Endothelial cell of umbilical vein (primary cell): ENCODE data around the gene BMERB1. TPM values are rescaled to one million over a fixed set of nuclear protein-coding genes. Genes with fewer than 3 reads are reported as not detected.

Source experiments
- BruUV-seq: library from RNA; stranded (reverse); fragments of 400-500 nt; replicated peaks from 2 replicates; lab custom pipeline; 2021; lab: Mats Ljungman, UMichigan
- CTCF ChIA-PET: fragments of 300-600, 350-600 bp; sonication (Branson Sonifier 250); formaldehyde crosslinking; loops from one replicate; lab custom pipeline; 2021; ENCODE audit warnings: antibody characterized with exemption, inconsistent platforms; lab: Charles Lee
- POLR2A ChIA-PET: fragments of 300-600, 350-600 bp; sonication (Branson Sonifier 250); formaldehyde crosslinking; loops from one replicate; lab custom pipeline; 2021; ENCODE audit warnings: antibody characterized with exemption, inconsistent platforms; lab: Charles Lee
- DNase-seq: peaks from one replicate; pipeline ENCODE4 v3.0.0-alpha.2; 2011; ENCODE audit warnings: low read depth, low spot score
- FAIRE-seq: peaks from 2 replicates; lab custom pipeline; 2011; peaks lifted over from hg19 to GRCh38; lab: Jason Lieb, UNC
- H2AFZ ChIP-seq: 2 replicates; pipeline ENCODE4 v1.6.0; 2012; ENCODE audit warnings: low read depth, low read length, control low read depth, inconsistent platforms
- H3K27ac ChIP-seq: 2 replicates; pipeline ENCODE4 v1.5.1; 2011; ENCODE audit warnings: low read depth, mild to moderate bottlenecking, control low read depth, low read length, moderate library complexity; ENCODE audit not compliant: insufficient read depth
- H3K27me3 ChIP-seq, 2 experiments: 2 replicates each; pipeline versions ENCODE4 v1.6.0 to v1.6.1; 2011; ENCODE audit warnings: low read length in 2 of 2, mixed read lengths in 1 of 2; ENCODE audit not compliant: control insufficient read depth in 2 of 2, insufficient read depth in 2 of 2
- H3K36me3 ChIP-seq, 2 experiments: 2 replicates in 1 of 2; 3 replicates in 1 of 2; pipeline ENCODE4 v1.5.1; 2011; ENCODE audit warnings: low read length in 2 of 2, mild to moderate bottlenecking in 1 of 2, moderate library complexity in 1 of 2; ENCODE audit not compliant: control insufficient read depth in 2 of 2, insufficient read depth in 2 of 2; ENCODE audit errors: extremely low read depth in 1 of 2
- H3K4me1 ChIP-seq: 3 replicates; pipeline ENCODE4 v1.5.1; 2011; ENCODE audit warnings: mild to moderate bottlenecking, low read length; ENCODE audit not compliant: control insufficient read depth, insufficient read depth; ENCODE audit errors: extremely low read depth
- H3K4me2 ChIP-seq: 2 replicates; pipeline ENCODE4 v1.6.1; 2011; ENCODE audit warnings: low read length, control low read depth, mixed read lengths; ENCODE audit not compliant: insufficient read depth
- H3K4me3 ChIP-seq, 3 experiments: fragments of 200-600 bp in 1 of 3; sonication (generic), shearing (Covaris generic) in 1 of 3; replicated peaks in 1 of 3; 2 replicates each; pipeline ENCODE4 v1.5.1; 2011 to 2016; ENCODE audit warnings: control low read depth in 3 of 3, low read length in 3 of 3, mild to moderate bottlenecking in 2 of 3, inconsistent platforms in 1 of 3, low read depth in 1 of 3, moderate library complexity in 1 of 3; ENCODE audit not compliant: insufficient read depth in 1 of 3
- H3K79me2 ChIP-seq: 2 replicates; pipeline ENCODE4 v1.6.0; 2012; ENCODE audit warnings: low read length, inconsistent platforms; ENCODE audit not compliant: control insufficient read depth, insufficient read depth
- H3K9ac ChIP-seq: replicated peaks from 2 replicates; pipeline ENCODE3; 2011; ENCODE audit warnings: low read length, control low read depth; ENCODE audit not compliant: insufficient read depth; ENCODE audit errors: extremely low read depth
- H3K9me1 ChIP-seq: replicated peaks from 3 replicates; pipeline ENCODE4 v1.6.0; 2011; ENCODE audit warnings: mild to moderate bottlenecking, low read length; ENCODE audit not compliant: control insufficient read depth, insufficient read depth; ENCODE audit errors: extremely low read depth
- H3K9me3 ChIP-seq: replicated peaks from 2 replicates; pipeline ENCODE4 v1.5.1; 2012; ENCODE audit warnings: low read length, inconsistent platforms; ENCODE audit not compliant: control insufficient read depth, insufficient read depth
- H4K20me1 ChIP-seq: replicated peaks from 2 replicates; pipeline ENCODE3; 2011; ENCODE audit warnings: mild to moderate bottlenecking, low read length; ENCODE audit not compliant: control insufficient read depth, insufficient read depth; ENCODE audit errors: extremely low read depth
- EZH2 ChIP-seq: IDR thresholded peaks from 2 replicates; pipeline ENCODE4 v1.6.1; 2012; ENCODE audit warnings: borderline replicate concordance, low read depth, mild to moderate bottlenecking, moderate library complexity, low read length, inconsistent platforms; ENCODE audit not compliant: severe bottlenecking
- FOS ChIP-seq: IDR thresholded peaks from 2 replicates; pipeline ENCODE4 v1.6.1; 2011; ENCODE audit warnings: mild to moderate bottlenecking, low read length, moderate library complexity, borderline replicate concordance; ENCODE audit not compliant: insufficient read depth
- GATA2 ChIP-seq: IDR thresholded peaks from 2 replicates; pipeline ENCODE4 v1.7.0; 2011; ENCODE audit warnings: low read depth, mild to moderate bottlenecking, moderate library complexity, mixed read lengths, low read length; ENCODE audit not compliant: insufficient read length, insufficient read depth
- JUN ChIP-seq: IDR thresholded peaks from 2 replicates; pipeline ENCODE4 v1.6.1; 2011; ENCODE audit warnings: borderline replicate concordance, low read depth; ENCODE audit not compliant: insufficient read length, insufficient read depth
- MYC ChIP-seq: IDR thresholded peaks from one replicate; pipeline ENCODE4 v1.6.1; 2011; ENCODE audit warnings: mild to moderate bottlenecking, low read depth, low read length
- POLR2A ChIP-seq: IDR thresholded peaks from 2 replicates; pipeline ENCODE4 v1.6.1; 2012; ENCODE audit warnings: low read depth, mild to moderate bottlenecking, control low read depth, low read length
- POLR2AphosphoS5 ChIP-seq: IDR thresholded peaks from 2 replicates; pipeline ENCODE4 v1.6.1; 2012; ENCODE audit warnings: low read depth, mild to moderate bottlenecking, control low read depth, low read length, moderate library complexity; ENCODE audit not compliant: insufficient read depth
- dilution Hi-C: fragments of 300-500 bp; cut with MboI; formaldehyde crosslinking; loops from one replicate; pipeline ENCODE4 v1.15.0; 2019; ENCODE audit warnings: low sequenced_read_pairs; ENCODE audit not compliant: extremely low pct_ligation_motif_present
- intact Hi-C: fragments of 100-400 bp; cut with micrococcal nuclease; formaldehyde crosslinking; loops from one replicate; pipeline ENCODE4 v1.10.0; 2022
- polyA plus RNA-seq, 4 experiments: library from polyadenylated mRNA; depleted of rRNA in 3 of 4; stranded (reverse) in 3 of 4; unstranded in 1 of 4; fragments of >200 nt; gene quantifications; 2 replicates each; pipeline versions ENCODE4 v1.2.1 to v1.2.3, GENCODE V29; 2011 to 2012; ENCODE audit warnings: missing spikeins in 1 of 4
- total RNA-seq: library from RNA; stranded (reverse); gene quantifications from 2 replicates; pipeline ENCODE4 v1.2.3, GENCODE V29; 2021
- TF ChIP-seq, protein P1 (sequence below), 2 donors: IDR thresholded peaks; 1 replicate in 1 of 2; 2 replicates in 1 of 2; pipeline ENCODE4 v1.5.1; 2011; ENCODE audit warnings: low read length in 2 of 2, mild to moderate bottlenecking in 2 of 2, moderate library complexity in 2 of 2, control low read depth in 1 of 2, inconsistent platforms in 1 of 2, low read depth in 1 of 2; ENCODE audit not compliant: insufficient read depth in 1 of 2; ENCODE audit errors: extremely low read depth in 1 of 2
- TF ChIP-seq, protein P2 (sequence below): IDR thresholded peaks from 2 replicates; pipeline ENCODE4 v1.6.1; 2011; ENCODE audit not compliant: insufficient read depth, insufficient read length

The BMERB1 gene
- total and polyA plus RNA-seq, 2 donors (not counting 3 experiments of a cell fraction or from before 2014, with no cell fraction given): 14.1 to 17.4 TPM

DNA sequence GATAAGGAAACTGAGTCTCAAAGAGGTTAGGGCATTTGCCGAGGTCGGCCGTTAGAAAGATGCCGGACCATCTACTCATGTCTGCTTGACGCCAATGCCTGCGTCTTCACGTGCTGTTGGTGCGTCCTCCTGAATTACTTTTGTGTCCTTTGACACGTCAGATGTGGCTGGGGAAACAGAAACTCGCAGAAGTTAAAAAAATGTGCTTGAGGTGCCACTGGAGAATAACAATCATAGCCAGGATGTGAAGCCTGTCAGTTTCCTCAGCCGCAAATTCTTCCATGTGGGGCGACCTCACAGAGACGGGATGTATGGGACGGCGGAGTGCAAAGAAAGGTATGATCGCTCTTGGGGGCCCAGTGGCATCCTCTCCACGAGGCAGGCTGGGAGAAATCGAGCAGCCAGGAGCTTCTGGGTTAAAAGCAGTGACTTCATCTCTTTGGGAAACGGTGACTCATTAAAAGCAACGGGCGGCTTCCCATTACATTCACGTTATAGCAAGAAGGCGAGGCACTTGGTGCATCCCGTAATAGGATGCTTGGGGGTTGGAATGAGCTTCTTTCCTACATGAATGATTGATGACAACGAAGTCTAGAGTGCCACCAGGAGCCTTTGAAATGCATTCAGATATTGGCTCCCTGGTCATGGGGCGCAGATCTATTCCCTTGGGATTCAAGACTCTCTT lies 67.8 kb downstream of the BMERB1 start:
- FAIRE-seq: peak; percentile 99
- H3K36me3 ChIP-seq: no peaks in the 10 kb centered on the region
- H3K4me3 ChIP-seq: peak overlapping the region in 1 of 3 experiments; percentile 40
- POLR2A ChIA-PET: interaction anchor here (1.2 kb wide), 1 partner anchor 11 kb away, joined by 8 read pairs; no protein-coding TSS in a partner anchor
- H3K4me2 ChIP-seq: peak overlapping the region; percentile 64
- BruUV-seq: TSS peak; percentile 100
- peak overlapping the region; percentile 70 for H3K9ac ChIP-seq
- H4K20me1 ChIP-seq: no peaks in the 10 kb centered on the region
- H3K9me1 ChIP-seq: no peaks in the 10 kb centered on the region
- H3K79me2 ChIP-seq: no peaks in the 10 kb centered on the region
- CTCF ChIA-PET: interaction anchor here (0.9 to 1.4 kb wide), 9 partner anchors 8 to 75 kb away, joined by 3 to 13 read pairs (median 5); no protein-coding TSS in a partner anchor
- no peak for TF ChIP-seq MYC
- TF ChIP-seq JUN: peak; percentile 95
- no peak for TF ChIP-seq GATA2
- TF ChIP-seq, protein P1, sequence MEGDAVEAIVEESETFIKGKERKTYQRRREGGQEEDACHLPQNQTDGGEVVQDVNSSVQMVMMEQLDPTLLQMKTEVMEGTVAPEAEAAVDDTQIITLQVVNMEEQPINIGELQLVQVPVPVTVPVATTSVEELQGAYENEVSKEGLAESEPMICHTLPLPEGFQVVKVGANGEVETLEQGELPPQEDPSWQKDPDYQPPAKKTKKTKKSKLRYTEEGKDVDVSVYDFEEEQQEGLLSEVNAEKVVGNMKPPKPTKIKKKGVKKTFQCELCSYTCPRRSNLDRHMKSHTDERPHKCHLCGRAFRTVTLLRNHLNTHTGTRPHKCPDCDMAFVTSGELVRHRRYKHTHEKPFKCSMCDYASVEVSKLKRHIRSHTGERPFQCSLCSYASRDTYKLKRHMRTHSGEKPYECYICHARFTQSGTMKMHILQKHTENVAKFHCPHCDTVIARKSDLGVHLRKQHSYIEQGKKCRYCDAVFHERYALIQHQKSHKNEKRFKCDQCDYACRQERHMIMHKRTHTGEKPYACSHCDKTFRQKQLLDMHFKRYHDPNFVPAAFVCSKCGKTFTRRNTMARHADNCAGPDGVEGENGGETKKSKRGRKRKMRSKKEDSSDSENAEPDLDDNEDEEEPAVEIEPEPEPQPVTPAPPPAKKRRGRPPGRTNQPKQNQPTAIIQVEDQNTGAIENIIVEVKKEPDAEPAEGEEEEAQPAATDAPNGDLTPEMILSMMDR (IDR thresholded peaks at IDR 0.05; ENCODE audit: extremely low read depth in 1 of 2, insufficient read depth in 1 of 2, low read depth in 1 of 2, low read length in 2 of 2): no peak
- no peak for TF ChIP-seq POLR2A
- TF ChIP-seq EZH2: no peak
- TF ChIP-seq, protein P2, sequence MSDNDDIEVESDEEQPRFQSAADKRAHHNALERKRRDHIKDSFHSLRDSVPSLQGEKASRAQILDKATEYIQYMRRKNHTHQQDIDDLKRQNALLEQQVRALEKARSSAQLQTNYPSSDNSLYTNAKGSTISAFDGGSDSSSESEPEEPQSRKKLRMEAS: no peak
- TF ChIP-seq POLR2AphosphoS5: peak; percentile 56
- peak; percentile 90 for TF ChIP-seq FOS
- H3K27me3 ChIP-seq: no peaks in the 10 kb centered on the region
- intact Hi-C loops: loop anchor here (1.0 to 2.0 kb wide), 5 partner anchors 13 to 89 kb away; partner anchors contain the start of gene BMERB1
- DNase-seq: peak; percentile 93
- peak overlapping the region; percentile 86 for H2AFZ ChIP-seq
- dilution Hi-C loops: no loop called here
- H3K4me1 ChIP-seq: peaks cover 15% of the 10 kb centered on the region
- peak overlapping the region; percentile 68 for H3K27ac ChIP-seq
- no peaks in the 10 kb centered on the region for H3K9me3 ChIP-seq
